ENCODE data around the gene PROX1.
"Not testable (repeated sequence)": the region's sequence is repeated elsewhere in the genome, so short reads cannot be mapped to it uniquely, and the experiment has no call there.

The PROX1 gene

GRCh38 chr1:214072426-214073157 lies 84.8 kb downstream of the PROX1 start:
- DNase-seq (ENCODE audit: low read depth): no peak

DNA sequence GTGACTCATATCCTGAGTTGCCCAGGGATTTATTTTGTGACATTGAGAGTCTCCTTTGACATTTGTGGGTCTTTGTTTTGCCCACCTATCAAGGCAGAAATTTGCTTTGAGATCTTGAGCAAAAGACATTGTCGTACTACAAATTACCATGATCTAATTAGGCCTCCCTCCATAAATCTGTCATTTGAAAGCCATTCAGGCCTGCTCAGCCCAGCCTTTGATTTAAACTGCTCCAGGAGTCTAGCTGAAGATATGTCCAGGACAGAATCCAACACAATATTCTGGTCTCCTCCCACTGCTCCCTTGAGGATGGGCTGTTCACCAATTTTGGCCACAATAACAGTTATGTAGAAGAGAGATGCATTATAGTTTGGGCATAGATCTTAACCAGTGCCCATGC lies 86.7 kb downstream of the PROX1 start:
- DNase-seq (ENCODE audit: low read depth): no peak

- DNase-seq (ENCODE audit: low read depth): no peak
Measured at GRCh38 chr1:214075305-214075998, 87.7 kb downstream of the PROX1 start.

GRCh38 chr1:214075999-214076707 lies 88.4 kb downstream of the PROX1 start:
- DNase-seq (ENCODE audit: low read depth): no peak

GRCh38 chr1:214076708-214077065 lies 88.9 kb downstream of the PROX1 start:
- no peak for DNase-seq (ENCODE audit: low read depth)

- no peak for DNase-seq (ENCODE audit: low read depth)
Measured at GRCh38 chr1:214078950-214079349, 91.2 kb downstream of the PROX1 start.

- DNase-seq (ENCODE audit: low read depth): no peak
Measured at GRCh38 chr1:214085325-214085724, 97.6 kb downstream of the PROX1 start.

DNA sequence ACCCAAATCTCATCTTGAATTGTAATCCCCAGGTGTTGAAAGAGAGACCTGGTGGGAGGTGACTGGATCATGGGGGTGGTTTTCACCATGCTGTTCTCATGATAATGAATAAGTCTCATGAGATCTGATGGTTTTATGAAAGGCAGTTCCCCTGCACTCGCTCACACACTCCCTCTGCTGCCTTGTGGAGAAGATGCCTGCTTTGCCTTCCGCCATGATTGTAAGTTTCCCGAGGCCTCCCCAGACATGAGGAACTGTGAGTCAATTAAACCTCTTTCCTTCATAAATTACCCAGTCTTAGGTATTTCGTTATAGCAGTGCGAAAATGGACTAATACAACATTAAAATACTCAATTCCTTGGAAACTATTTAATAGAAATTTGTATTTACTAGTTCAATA lies 99.2 kb downstream of the PROX1 start:
- DNase-seq (ENCODE audit: low read depth): no peak

DNA sequence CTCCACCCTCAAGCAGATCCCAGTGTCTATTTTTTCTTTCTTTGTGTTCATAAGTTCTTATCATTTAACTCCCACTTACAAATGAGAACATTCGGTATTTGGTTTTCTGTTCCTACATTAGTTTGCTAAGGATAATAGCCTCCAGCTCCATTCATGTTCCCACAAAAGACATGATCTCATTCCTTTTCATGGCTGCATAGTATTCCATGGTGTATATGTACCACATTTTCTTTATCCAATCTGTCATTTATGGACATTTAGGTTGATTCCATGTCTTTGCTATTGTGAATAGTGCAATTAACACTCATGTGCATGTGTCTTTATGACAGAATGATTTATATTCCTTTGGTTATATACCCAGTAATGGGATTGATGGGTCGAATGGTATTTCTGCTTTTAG lies 101.2 kb downstream of the PROX1 start:
- DNase-seq (ENCODE audit: low read depth): not testable (repeated sequence)

Data from activated T-helper 1 cell treated with Interleukin-2 at 50 U/mL for 16 hours (primary cell).